Measurements from ENCODE around the gene SMCO2.

Gene SMCO2

DNA sequence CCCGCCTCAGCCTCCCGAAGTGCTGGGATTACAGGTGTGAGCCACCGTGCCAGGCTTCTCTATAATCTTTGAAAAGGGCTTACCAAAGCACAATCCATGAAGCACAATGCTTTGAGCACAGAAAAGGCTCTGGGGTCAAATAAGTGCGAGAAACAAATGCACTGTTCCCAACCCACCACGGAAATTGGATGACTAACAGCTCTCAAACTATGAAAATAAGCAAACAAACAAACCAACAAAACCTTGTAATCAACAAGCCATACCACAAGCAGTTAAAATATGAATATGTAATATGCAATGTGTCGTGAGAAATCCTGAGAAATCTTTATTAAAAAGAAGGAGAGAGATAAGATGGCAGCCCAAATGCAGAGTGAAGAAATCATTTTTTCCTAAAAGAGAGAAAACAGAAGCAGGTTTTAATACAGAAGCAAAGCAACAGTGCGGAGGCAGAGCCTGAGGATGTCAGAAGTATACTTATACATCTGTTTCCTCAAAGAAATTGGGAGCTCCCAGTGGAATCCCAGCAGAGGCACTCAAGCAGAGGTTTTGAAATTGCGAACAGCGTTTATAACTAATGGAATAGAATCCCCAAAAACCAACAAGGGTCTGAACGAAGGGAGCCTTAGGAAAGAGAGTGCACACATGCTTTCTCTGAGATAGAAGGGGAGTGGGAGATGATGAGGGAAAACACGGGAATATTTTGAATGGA lies 17.1 kb downstream of the SMCO2 start:
- Histone ChIP-seq H3K9me3 (ENCODE audit: severe bottlenecking) (no peaks in the 10 kb centered on the region), H3K27me3 (ENCODE audit: insufficient read depth, low read depth, severe bottlenecking) (no peaks in the 10 kb centered on the region), H3K27ac (no peak overlapping the region), H3K36me3 (no peaks in the 10 kb centered on the region), H3K4me3 (ENCODE audit: low read depth, low read length) (no peak overlapping the region)
- TF ChIP-seq, protein P1, sequence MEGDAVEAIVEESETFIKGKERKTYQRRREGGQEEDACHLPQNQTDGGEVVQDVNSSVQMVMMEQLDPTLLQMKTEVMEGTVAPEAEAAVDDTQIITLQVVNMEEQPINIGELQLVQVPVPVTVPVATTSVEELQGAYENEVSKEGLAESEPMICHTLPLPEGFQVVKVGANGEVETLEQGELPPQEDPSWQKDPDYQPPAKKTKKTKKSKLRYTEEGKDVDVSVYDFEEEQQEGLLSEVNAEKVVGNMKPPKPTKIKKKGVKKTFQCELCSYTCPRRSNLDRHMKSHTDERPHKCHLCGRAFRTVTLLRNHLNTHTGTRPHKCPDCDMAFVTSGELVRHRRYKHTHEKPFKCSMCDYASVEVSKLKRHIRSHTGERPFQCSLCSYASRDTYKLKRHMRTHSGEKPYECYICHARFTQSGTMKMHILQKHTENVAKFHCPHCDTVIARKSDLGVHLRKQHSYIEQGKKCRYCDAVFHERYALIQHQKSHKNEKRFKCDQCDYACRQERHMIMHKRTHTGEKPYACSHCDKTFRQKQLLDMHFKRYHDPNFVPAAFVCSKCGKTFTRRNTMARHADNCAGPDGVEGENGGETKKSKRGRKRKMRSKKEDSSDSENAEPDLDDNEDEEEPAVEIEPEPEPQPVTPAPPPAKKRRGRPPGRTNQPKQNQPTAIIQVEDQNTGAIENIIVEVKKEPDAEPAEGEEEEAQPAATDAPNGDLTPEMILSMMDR (IDR thresholded peaks at IDR 0.05; ENCODE audit: low read depth, low read length) = no peak
- DNase-seq = no peak

DNA sequence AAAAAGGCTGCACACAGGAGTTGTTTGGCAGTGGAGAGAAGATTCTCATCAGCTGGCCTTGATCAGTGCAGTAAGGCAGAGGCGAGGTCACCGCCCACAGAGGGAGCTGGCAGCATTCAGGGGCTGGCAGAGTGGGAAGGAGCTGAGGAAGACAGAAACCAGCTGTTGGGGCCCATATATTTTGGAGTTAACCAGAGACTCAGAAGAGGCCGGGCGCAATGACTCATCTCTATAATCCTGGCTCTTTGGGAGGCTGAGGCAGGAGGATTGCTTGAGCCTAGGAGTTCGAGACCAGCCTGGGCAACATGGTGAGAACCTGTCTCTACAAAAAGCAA lies 17.7 kb downstream of the SMCO2 start:
- no peak overlapping the region for H3K4me3 ChIP-seq (ENCODE audit: low read depth, low read length)
- no peaks in the 10 kb centered on the region for H3K9me3 ChIP-seq (ENCODE audit: severe bottlenecking)
- TF ChIP-seq, protein P1 (IDR thresholded peaks at IDR 0.05; ENCODE audit: low read depth, low read length) = no peak
- H3K27ac ChIP-seq = no peak overlapping the region
- no peaks in the 10 kb centered on the region for H3K36me3 ChIP-seq
- DNase-seq = no peak
- H3K27me3 ChIP-seq (ENCODE audit: insufficient read depth, low read depth, severe bottlenecking) = no peaks in the 10 kb centered on the region

DNA sequence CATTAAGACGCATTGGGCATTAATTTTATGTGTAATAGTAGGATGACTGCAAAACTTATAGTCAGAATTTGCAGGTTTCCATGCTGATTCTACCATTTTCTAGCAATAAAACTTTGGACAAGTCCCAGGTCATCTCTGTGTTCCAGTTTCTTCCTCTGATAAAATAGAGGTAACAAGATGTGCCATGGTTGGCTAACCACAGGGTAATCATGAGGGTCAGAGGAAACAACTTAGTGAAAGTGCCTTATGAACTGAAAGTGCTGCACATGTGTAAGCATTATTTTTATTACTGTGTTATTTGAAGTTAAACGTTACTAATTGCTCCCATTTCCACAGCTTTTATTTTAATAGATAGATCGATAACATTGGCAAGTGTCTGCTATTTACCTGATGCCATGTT lies 21.1 kb downstream of the SMCO2 start:
- no peaks in the 10 kb centered on the region for H3K27me3 ChIP-seq (ENCODE audit: insufficient read depth, low read depth, severe bottlenecking)
- TF ChIP-seq, protein P1 (IDR thresholded peaks at IDR 0.05; ENCODE audit: low read depth, low read length) = no peak
- no peak overlapping the region for H3K4me3 ChIP-seq (ENCODE audit: low read depth, low read length)
- no peak for DNase-seq
- no peak overlapping the region for H3K27ac ChIP-seq
- no peaks in the 10 kb centered on the region for H3K36me3 ChIP-seq
- no peaks in the 10 kb centered on the region for H3K9me3 ChIP-seq (ENCODE audit: severe bottlenecking)

DNA sequence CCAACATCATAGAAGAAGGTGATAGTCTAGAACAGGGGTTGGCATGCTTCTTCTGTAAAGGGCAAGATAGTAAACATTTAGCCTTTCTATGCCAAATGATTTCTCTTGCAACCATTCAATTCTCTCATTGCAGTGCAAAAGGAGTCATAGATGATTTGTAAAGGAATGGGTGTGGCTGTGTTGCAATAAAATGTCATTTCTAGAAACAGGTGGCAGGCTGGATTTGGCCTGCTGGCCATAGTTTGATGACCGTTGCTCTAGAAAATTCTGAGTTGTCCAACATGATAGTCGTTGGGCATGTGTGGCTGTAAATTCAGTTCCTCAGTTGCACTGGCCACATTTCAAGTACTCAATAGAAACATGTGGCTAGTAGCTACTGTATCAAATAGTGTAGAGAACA lies 21.7 kb downstream of the SMCO2 start:
- H3K27ac ChIP-seq = no peak overlapping the region
- H3K9me3 ChIP-seq (ENCODE audit: severe bottlenecking) = no peaks in the 10 kb centered on the region
- no peaks in the 10 kb centered on the region for H3K27me3 ChIP-seq (ENCODE audit: insufficient read depth, low read depth, severe bottlenecking)
- TF ChIP-seq, protein P1 (IDR thresholded peaks at IDR 0.05; ENCODE audit: low read depth, low read length) = no peak
- no peak overlapping the region for H3K4me3 ChIP-seq (ENCODE audit: low read depth, low read length)
- H3K36me3 ChIP-seq = no peaks in the 10 kb centered on the region
- no peak for DNase-seq

DNA sequence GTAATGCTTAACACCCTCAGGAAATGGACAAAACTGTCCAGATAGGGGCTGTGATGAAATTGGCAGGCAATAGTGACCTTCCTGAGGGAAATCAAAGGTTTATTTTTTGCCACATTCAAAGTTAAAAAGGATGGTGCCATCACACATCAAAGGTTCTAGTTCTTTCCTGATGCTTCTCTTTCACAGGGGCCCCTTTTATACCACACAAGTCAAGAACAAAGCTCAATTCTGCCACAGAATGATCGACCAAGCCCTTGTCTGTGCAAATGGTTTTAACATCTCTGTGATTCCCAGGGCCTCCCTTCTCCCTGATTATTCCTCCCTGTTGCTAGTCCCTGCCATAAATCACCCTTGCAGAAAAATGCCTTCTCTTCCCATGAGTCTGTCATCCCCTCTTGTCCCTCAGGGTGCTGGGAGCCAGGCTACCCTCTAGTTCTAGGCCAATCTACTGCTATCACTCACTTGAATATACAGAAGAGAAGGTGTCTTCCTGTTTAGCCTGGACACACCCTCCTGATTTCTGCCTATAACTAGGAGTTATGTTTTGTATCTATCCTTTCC lies 22.7 kb downstream of the SMCO2 start:
- TF ChIP-seq, protein P1 (IDR thresholded peaks at IDR 0.05; ENCODE audit: low read depth, low read length) = no peak
- Histone ChIP-seq H3K27me3 (ENCODE audit: insufficient read depth, low read depth, severe bottlenecking) (no peaks in the 10 kb centered on the region), H3K9me3 (ENCODE audit: severe bottlenecking) (no peaks in the 10 kb centered on the region), H3K27ac (no peak overlapping the region), H3K4me3 (ENCODE audit: low read depth, low read length) (no peak overlapping the region), H3K36me3 (no peaks in the 10 kb centered on the region)
- DNase-seq = no peak

DNA sequence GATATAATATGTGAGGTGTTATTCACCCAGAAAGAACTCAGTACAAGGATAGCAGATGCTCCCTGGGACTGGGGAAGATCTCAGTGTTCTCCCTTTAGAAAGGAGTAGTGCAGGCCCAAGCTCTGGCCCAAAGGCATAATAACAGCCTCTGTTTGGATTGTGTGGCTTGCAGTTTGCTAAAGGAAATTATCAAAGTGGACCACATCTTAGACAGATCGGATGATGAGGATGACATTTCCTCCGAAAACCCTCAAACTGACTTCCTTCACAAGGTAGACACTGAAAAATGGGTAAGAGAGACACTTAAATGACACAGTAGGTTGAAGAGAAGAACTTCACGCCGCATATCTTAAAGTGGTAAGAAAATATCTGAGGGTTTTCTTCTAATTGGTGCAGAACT lies 26.1 kb downstream of the SMCO2 start:
- TF ChIP-seq, protein P1 (IDR thresholded peaks at IDR 0.05; ENCODE audit: low read depth, low read length) = no peak
- Histone ChIP-seq H3K9me3 (ENCODE audit: severe bottlenecking) (no peaks in the 10 kb centered on the region), H3K27ac (no peak overlapping the region)

More for the DNA sequence above, 26.1 kb downstream of the SMCO2 start:
- H3K4me3 ChIP-seq (ENCODE audit: low read depth, low read length) = no peak overlapping the region
- DNase-seq = no peak
- H3K36me3 ChIP-seq = no peaks in the 10 kb centered on the region
- no peaks in the 10 kb centered on the region for H3K27me3 ChIP-seq (ENCODE audit: insufficient read depth, low read depth, severe bottlenecking)
